BE2C (cell line): ENCODE data around the gene SMAD3.
"Not testable (repeated sequence)": the region's sequence is repeated elsewhere in the genome, so short reads cannot be mapped to it uniquely, and the experiment has no call there.

Experiments used
- DNase-seq: peaks from one replicate; pipeline ENCODE4 v3.0.0-alpha.2; 2020
- H3K27me3 ChIP-seq: fragments of 250-450 bp; sonication (Bioruptor Pico); 2 replicates; pipeline ENCODE4 v1.5.1; 2020; ENCODE audit warnings: mild to moderate bottlenecking
- H3K36me3 ChIP-seq: fragments of 250-450 bp; sonication (Bioruptor Pico); 2 replicates; pipeline ENCODE4 v1.5.1; 2020; ENCODE audit warnings: mild to moderate bottlenecking
- H3K4me1 ChIP-seq: fragments of 250-450 bp; sonication (Bioruptor Pico); 2 replicates; pipeline ENCODE4 v1.5.1; 2020
- H3K4me3 ChIP-seq: 2 replicates; pipeline ENCODE4 v1.5.1; 2011; ENCODE audit warnings: low read depth, low read length
- H3K9me3 ChIP-seq: fragments of 250-450 bp; sonication (Bioruptor Pico); 2 replicates; pipeline ENCODE4 v1.5.1; 2020
- CTCF ChIP-seq: IDR thresholded peaks from 2 replicates; pipeline ENCODE4 v1.5.1; 2012; ENCODE audit warnings: mild to moderate bottlenecking, low read depth, low read length

Gene SMAD3

GRCh38 chr15:67148196-67148701, 82.8 kb downstream of the SMAD3 start:
- no peak for TF ChIP-seq CTCF
- Histone ChIP-seq H3K4me1 (no peaks in the 10 kb centered on the region; the same call in 1 of the 2 replicates), H3K4me3 (no peak overlapping the region), H3K27me3 (no peaks in the 10 kb centered on the region), H3K9me3 (no peaks in the 10 kb centered on the region), H3K36me3 (no peaks in the 10 kb centered on the region)
- DNase-seq, result no peak

GRCh38 chr15:67149068-67149772, 83.8 kb downstream of the SMAD3 start:
- no peaks in the 10 kb centered on the region for H3K9me3 ChIP-seq
- H3K4me1 ChIP-seq, result no peaks in the 10 kb centered on the region; the same call in 1 of the 2 replicates
- no peak for TF ChIP-seq CTCF
- H3K4me3 ChIP-seq, result no peak overlapping the region
- DNase-seq, result no peak
- no peaks in the 10 kb centered on the region for H3K27me3 ChIP-seq
- H3K36me3 ChIP-seq, result no peaks in the 10 kb centered on the region

- no peaks in the 10 kb centered on the region; the same call in 1 of the 2 replicates for H3K4me1 ChIP-seq
- no peaks in the 10 kb centered on the region for H3K36me3 ChIP-seq
- H3K9me3 ChIP-seq, result no peaks in the 10 kb centered on the region
- TF ChIP-seq CTCF, result no peak
- H3K27me3 ChIP-seq, result no peaks in the 10 kb centered on the region
- no peak for DNase-seq
- H3K4me3 ChIP-seq, result no peak overlapping the region
Measured at GRCh38 chr15:67149773-67150022, 84.3 kb downstream of the SMAD3 start.

- TF ChIP-seq CTCF, result no peak
- DNase-seq, result peak; percentile 39
- no peaks in the 10 kb centered on the region for H3K27me3 ChIP-seq
- no peak overlapping the region for H3K4me3 ChIP-seq
- no peaks in the 10 kb centered on the region for H3K9me3 ChIP-seq
- no peaks in the 10 kb centered on the region; the same call in 1 of the 2 replicates for H3K4me1 ChIP-seq
- H3K36me3 ChIP-seq, result no peaks in the 10 kb centered on the region
Measured at GRCh38 chr15:67150023-67150860, 84.8 kb downstream of the SMAD3 start.

- Histone ChIP-seq H3K4me1 (no peaks in the 10 kb centered on the region), H3K36me3 (no peaks in the 10 kb centered on the region), H3K4me3 (no peak overlapping the region), H3K27me3 (no peaks in the 10 kb centered on the region), H3K9me3 (no peaks in the 10 kb centered on the region)
- no peak for TF ChIP-seq CTCF
- no peak for DNase-seq
Measured at GRCh38 chr15:67152429-67152828, 87.0 kb downstream of the SMAD3 start.

- H3K36me3 ChIP-seq, DNase-seq, H3K4me3 ChIP-seq, H3K4me1 ChIP-seq, H3K27me3 ChIP-seq, H3K9me3 ChIP-seq: not testable (repeated sequence)
Measured at GRCh38 chr15:67153044-67153443, 87.6 kb downstream of the SMAD3 start.
